Activated CD8-positive, alpha-beta memory T cell treated with anti-CD3 and anti-CD28 coated beads for 1 hour (primary cell): ENCODE measurements around the gene KANSL1.
"Not testable (repeated sequence)": the region's sequence is repeated elsewhere in the genome, so short reads cannot be mapped to it uniquely, and the experiment has no call there.

ENCODE experiments used
- DNase-seq, 2 donors: peaks; one replicate each; pipeline ENCODE4 v3.0.0-alpha.2; 2020; ENCODE audit warnings: low read depth in 1 of 2; ENCODE audit errors: extremely low read depth in 1 of 2

KANSL1 gene, protein sequence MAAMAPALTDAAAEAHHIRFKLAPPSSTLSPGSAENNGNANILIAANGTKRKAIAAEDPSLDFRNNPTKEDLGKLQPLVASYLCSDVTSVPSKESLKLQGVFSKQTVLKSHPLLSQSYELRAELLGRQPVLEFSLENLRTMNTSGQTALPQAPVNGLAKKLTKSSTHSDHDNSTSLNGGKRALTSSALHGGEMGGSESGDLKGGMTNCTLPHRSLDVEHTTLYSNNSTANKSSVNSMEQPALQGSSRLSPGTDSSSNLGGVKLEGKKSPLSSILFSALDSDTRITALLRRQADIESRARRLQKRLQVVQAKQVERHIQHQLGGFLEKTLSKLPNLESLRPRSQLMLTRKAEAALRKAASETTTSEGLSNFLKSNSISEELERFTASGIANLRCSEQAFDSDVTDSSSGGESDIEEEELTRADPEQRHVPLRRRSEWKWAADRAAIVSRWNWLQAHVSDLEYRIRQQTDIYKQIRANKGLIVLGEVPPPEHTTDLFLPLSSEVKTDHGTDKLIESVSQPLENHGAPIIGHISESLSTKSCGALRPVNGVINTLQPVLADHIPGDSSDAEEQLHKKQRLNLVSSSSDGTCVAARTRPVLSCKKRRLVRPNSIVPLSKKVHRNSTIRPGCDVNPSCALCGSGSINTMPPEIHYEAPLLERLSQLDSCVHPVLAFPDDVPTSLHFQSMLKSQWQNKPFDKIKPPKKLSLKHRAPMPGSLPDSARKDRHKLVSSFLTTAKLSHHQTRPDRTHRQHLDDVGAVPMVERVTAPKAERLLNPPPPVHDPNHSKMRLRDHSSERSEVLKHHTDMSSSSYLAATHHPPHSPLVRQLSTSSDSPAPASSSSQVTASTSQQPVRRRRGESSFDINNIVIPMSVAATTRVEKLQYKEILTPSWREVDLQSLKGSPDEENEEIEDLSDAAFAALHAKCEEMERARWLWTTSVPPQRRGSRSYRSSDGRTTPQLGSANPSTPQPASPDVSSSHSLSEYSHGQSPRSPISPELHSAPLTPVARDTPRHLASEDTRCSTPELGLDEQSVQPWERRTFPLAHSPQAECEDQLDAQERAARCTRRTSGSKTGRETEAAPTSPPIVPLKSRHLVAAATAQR (N-terminal part only)

DNA sequence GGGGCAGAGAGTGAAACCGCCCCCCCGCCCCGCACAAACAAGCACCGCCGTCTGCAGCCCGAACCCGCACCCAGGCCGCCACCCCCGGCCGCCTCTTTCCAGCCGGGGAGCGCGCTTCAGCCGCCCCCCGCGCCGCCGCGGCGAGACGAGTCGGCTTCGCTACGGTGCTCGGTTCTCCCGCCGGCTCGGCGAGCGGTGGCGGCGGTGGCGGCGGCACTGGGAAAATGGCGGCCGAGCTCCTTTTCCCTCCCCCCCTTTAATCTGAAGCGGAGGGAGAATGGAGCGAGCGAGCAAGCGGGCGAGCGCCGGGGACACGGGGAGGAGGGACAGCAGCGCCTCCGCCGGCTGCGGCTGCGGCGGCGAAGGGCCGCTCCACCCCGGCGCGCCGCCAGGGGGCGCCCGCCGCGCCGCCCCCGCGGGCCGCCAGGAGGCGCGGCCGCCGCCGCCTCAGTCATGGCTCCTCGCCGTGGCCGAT lies at the start of gene KANSL1:
TSS of gene KANSL1 (minus strand) at position 279 of the 475 bp plus-strand sequence. CDS start 21,286 bp downstream, outside the sequence.
- peak; percentile 68 to 83 for DNase-seq

DNA sequence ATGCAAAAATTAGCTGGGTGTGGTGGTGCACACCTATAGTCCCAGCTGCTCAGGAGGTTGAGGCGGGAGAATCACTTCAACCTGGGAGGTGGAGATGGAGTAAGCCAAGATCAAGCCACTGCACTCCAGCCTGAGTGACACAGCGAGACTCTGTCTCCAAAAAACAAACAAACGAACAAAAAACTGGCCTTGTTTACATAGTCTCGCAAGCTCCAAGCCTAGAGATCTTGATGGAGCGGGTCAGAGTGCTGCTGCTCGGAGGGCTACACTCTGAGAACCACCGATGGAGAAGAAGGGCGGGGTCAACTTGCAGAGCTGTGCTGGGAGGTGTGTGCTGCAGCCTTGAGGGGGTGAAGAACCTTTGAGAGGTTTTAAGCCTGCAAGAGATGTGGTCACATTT lies 38.1 kb upstream of the KANSL1 start:
- not testable (repeated sequence) for DNase-seq

DNA sequence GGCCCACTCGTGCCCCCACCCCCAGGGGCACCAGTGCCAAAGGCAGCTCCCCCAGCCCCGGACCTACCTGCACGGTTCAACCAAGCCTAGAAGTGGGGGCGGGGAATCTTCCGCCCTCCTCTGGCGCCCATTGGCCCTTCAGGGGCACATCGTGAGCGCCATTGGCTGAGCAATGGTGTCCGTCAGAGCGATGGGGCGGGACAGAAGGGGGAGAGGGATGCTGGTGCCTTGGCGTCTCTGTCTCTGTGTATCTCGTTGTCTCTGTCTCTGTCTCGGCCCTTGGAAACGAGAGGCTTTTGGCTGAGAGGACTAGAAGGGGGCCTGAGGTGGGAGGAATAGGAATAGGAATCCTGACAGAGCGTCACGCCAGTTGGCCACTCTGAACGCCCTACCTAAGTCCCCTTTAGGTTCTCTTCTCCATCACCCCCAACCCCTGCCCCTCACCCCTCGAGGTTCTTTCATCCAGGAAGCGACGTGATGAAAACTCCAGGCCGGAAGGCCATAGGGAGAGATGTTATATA lies 32.1 kb upstream of the KANSL1 start:
- DNase-seq, result peak; percentile 70 to 88

DNA sequence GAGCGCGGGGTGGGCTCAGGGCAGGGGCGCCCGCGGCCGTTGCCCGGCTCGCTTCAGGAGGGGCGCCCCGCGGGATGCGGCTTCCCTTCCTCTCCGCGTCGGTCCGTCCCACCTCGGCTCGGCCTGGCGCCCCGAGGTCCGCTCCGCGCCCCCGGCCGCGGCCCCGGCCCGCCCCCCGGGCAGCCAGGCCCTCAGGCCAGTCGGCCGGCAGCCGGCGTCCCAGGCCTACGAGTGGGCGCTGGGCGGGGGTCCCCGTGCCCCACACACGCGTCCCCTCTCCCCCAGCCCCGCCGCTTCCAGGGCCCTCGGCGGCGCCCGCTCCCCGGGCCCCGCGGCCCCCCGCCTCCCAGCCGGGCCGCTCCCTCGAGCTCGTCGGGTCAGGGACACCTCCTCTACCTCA lies 31.6 kb upstream of the KANSL1 start:
- not testable (repeated sequence) for DNase-seq

DNA sequence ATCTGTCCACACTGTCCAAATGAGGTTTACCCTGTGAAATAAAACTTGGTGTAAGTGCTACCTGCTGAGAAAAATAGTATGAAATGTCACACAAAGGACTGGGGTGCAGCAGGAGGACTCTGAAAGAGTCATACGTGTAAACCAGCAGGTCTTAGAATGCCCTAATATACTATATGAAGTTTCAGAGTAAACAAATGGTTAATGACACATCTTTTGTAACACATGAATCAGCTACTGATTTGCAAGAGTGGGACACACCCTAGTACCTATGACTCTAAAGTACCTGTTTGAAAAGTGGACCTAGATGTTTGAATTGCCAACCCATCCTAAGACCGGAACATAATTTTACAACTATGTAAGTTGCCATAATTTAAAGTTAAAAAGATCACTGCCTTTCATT lies 29.8 kb upstream of the KANSL1 start:
- not testable (repeated sequence) for DNase-seq

DNA sequence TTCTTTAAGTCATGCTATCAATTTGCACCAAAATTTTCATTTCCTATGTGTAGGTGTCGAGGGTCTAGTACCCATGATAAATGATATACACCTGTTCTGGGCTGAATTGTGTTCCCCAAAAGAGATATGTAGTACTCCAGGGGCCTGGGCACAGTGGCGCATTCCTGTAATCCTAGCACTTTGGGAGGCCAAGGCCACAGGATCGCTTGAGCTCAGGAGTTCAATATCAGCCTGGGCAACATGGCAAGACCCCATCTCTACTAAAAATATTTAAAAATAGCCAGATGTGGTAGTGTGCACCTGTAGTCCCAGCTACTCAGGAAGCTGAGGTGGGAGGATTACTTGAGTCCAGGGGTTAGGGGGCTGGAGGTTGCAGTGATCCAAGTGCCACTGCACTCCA lies 23.5 kb upstream of the KANSL1 start:
- DNase-seq, result no peak

DNA sequence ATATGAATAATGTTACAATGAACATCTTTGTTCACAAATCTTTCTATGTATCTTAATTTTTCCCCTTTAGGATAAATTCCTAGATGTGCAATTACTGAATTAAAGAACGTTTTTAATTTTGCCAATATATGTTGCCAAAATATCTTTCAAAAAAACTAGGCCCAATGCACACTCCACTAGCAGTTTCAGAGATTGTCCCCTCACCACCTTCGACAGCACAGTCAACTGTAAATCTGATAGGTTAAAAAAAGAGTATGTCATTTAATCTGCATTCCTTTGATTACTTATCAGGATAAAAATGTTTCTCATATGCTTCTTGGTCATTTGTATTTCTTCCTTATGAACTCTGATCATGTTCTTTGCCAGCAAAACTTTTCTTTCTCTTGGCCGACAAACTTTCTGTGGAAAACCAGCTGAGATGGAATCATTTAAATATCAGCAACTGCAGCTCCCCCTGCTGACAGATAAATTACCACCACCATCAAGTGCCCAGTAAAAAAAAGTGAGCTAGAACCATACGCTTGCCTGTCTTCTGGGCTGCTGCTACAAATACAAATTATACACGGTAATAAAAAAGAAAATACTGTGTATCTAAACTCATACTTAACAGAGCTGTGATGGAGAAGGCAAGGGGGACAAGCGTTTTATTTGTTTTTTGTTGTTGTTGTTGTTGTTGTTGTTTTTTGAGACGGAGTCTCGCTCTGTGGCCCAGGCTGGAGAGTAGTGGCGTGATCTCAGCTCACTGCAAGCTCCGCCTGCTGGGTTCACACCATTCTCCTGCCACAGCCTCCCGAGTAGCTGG lies 19.6 kb upstream of the KANSL1 start:
- DNase-seq, result peak; percentile 19 to 35

DNA sequence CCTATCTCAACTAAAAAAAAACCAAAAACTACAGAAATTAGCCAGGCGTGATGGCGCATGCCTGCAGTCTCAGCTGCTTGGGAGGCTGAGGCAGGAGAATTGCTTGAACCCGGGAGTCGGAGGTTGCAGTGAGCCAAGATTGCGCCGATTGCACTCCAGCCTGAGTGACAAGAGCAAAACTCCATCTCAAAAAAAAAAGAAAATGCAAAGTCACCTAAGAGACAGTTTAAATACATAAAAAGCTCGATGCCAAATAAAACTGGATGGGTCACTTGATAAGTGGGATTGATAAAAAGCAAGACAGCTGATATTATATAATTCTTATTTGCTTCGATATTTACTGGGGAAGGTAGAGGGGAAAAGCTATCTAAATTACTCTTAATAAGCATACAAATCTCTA lies 15.8 kb upstream of the KANSL1 start:
- DNase-seq, result no peak

DNA sequence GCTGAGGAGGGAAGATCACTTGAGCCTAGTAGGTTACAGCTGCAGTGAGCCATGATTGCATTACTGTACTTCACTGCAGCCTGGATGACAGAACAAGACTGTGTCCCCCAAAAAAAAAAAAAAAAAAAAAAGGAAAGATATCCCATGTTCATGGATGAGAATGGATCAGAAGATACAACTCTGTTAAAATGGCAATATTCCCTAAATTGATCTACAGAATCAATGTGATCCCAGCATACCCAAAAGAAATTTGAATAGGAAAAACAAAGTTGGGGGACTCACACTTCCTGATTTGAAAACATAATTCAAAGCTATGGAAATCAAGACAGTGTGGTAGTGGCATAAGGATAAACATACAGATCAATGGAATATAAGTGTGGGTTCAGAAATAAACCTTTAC lies 12.7 kb upstream of the KANSL1 start:
- no peak for DNase-seq

DNA sequence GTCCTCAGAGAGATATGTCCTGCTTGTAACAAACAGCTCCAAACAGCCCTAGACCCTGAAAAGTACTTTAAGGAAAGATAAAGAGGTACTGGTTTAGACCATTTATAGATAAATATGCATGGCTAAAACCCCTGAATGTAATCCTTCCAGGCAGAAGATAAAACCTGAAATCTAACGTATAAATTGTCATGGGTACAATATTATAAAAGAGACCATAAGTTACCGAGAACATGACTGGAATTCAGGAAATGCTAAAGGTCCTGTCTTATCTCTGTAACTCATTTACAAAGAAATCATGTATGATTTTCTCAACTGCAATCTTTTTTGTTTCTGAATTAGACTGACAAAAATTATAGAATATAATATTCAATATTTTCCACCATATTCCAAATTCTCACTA lies 9.2 kb upstream of the KANSL1 start:
- DNase-seq, result no peak

DNA sequence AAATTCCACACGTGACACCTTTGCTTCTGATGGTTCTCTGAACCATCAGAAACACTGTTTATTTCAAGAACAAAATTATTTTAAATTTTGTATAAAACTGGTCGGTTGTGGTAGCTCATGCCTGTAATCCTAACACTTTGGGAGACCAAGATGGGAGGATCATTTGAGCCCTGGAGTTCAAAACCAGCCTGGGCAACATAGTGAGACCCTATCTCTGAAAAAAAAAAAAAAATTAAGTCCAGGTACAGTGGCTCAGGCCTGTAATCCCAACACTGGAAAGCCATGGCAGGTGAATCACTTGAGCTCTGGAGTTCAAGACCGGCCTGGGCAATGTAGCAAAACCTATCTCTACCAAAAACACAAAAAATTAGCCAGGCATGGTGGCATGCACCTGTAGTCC lies 8.3 kb upstream of the KANSL1 start:
- DNase-seq, result no peak

DNA sequence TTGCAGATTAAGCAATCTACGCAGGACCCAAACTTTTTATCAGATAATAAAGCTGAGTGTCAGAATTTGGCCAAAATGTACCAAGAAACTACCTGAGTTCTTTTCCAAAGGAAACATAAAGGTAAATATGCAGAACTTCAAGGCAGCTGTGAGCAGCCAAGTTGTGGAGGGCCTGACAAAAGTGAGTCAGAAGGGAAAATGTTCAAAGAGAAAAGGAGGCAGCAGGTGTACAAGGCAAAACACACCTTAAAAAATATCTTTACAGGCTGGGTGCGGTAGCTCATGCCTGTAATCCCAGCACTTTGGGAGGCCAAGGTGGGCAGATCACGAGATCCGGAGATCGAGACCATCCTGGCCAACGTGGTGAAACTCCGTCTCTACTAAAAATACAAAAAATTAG lies 7.0 kb upstream of the KANSL1 start:
- no peak for DNase-seq

DNA sequence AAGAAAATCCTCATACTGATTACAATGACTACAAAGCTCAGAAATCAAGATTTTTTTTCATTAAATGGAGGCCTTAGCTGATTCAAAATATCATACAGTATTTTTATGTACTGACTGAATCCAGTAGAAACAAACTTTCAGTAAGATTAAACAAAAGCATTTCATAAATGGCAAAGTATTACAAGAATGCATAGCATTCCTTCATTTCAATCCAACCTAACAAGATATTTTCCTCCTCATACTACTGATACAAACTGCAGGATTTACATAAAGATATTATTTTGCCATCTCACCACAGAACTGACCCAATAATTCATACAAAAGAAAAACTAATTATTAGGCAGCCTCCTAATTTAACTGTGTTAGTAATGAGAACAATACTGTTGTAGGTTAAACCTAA lies 6.2 kb upstream of the KANSL1 start:
- no peak for DNase-seq

DNA sequence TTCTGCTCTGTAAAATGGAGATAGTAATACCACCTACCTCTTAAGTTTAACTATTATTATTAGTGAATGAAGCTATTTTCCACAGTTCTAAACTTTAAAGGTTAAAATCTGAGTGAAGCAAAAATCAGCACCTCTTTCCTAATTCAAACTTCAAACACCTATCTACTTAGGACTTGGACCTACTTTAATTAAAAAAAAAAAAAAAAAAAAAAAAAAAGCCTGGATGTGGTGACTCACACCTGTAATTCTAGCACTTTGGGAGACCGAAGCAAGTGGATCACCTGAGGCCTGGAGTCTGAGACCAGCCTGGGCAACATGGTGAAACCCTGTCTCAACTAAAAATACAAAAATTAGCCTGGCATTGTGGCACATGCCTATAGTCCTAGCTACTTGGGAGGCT lies 5.0 kb upstream of the KANSL1 start:
- DNase-seq, result no peak

DNA sequence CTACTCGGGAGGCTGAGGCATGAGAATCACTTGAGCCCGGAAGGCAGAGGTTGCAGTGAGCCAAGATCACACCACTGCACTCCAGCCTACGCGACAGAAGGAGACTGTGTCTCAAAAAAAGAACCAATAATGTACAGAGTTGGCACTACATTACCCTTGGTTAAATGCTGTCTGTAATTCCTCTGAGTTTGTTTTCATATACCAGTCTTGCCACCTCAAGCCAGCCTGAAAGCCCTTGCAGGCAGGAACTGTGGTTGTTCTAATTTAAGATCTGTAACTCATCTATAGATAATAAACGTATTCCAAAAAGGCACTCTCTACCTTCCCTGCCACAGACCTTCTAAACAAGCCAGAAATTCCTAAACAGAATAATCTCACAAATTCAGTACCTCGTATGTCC lies 4.3 kb upstream of the KANSL1 start:
- no peak for DNase-seq

DNA sequence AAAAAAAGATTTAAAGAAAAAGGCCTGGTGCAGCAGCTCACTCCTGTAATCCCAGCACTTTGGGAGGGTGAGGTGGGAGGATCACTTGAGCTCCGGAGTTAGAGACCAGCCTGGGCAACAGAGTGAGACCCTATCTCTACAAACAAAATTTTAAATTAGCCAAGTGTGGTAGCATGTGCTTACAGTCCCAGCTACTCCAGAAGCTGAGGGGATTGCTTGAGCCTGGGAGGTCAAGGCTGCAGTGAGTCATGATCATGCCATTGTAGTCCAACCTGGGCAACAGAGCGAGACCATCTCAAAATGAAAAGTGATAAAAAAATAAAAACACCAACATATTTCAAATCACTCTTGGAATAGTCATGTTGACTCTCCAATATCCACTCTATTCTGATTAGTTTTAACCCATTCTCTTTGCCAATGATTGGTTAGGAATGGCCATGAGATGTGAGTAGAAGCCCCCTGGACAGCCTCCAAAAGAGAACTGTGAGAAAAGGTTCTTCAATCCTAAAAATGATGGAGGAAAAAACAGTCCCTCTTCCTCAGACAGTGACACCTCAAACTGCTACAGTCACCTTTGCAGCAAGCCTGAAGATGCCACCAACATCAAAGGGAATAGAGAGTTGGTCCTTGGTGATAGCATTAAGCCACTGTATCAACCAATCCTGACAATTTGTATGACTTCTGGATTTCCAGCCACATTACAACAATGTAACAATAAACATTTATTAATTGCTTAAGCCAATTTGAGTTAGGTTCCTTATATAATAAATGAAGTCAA lies 2.9 kb upstream of the KANSL1 start:
- no peak for DNase-seq

DNA sequence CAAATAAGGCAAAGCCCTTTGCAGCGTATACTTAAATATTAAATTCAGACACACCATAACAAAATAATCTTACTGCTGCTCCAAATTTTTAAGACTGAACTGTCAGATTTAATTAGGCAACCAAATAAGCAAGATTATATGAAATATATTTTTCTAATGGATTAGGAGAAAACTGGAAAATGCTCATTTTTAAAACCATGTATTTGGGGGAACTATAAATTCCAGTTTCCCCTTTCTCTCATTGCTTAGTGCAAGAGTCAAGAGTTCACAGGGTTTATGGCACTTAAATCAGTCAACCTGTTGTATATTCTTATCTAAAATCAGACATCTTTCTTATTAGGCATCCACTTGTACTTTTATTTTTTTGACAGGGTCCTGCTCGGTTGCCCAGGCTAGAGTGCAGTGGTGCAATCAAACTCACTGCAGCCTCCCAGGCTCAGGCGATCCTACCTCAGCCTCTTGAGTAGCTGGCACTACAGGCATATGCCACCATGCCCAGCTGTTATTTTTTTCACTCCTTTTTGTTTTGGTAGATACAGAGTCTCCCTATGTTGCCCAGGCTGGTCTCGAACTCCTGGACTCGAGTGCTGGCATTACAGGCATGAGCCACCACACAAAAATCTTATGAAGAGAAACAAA lies 2.1 kb upstream of the KANSL1 start:
- DNase-seq, result no peak

DNA sequence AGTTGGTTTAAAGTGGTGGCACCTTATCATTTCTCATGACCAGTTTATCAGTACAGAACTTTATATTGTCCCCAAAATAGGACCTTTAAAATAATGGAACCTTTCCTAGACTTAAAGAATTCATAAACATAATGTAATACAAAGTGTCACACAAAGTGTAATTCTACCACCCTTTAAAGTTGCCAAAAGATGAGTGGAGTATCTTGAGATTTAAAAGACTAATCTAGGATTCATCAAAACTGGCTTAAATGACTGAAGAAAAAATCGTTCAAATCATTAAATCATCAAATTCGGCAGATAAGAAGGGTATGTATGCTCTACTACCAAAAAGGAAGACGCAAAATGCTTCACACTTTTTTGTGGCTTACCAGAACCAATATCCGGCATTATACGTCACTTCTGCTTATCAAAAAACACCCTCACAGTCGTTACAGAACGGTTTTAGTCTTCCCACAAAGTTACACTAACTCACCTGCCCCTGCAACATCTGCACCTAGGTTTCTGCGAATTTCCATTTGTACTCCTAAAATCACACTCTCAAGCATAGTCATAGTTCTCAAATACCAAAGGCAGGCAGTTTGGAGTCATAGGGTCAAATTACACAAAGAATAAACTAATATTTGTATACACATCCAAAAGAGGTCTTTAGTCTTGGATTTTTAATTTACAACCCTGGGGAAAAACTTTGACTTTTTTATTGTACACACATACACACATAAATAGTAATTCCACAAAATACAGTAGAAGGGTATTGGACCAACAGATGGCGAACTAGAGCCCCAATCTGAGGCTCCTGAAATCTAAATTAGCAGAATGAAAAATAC lies 1.4 kb upstream of the KANSL1 start:
- peak in 1 of 2 donors; percentile 17 for DNase-seq
